ENCODE data around the gene SRXN1.
"Not testable (repeated sequence)": the region's sequence is repeated elsewhere in the genome, so short reads cannot be mapped to it uniquely, and the experiment has no call there.

The SRXN1 gene

GRCh38 chr20:655726-656624 is 3.0 kb upstream of the SRXN1 start:
- DNase-seq (ENCODE audit: low read depth), result no peak

GRCh38 chr20:654417-654750 is 1.4 kb upstream of the SRXN1 start:
- no peak for DNase-seq (ENCODE audit: low read depth)

- no peak for DNase-seq (ENCODE audit: low read depth)
These were observed 803 bp upstream of the SRXN1 start for GRCh38 chr20:653590-654416.

- DNase-seq (ENCODE audit: low read depth), result no peak
These were observed 338 bp downstream of the SRXN1 start for GRCh38 chr20:652615-653109.

GRCh38 chr20:651713-652614 is 1.0 kb downstream of the SRXN1 start:
- DNase-seq (ENCODE audit: low read depth), result no peak

GRCh38 chr20:650954-651353 is 2.0 kb downstream of the SRXN1 start:
- DNase-seq (ENCODE audit: low read depth), result no peak

- DNase-seq (ENCODE audit: low read depth), result no peak
These were observed 2.7 kb downstream of the SRXN1 start for GRCh38 chr20:650281-650680.

GRCh38 chr20:647479-648019 is 5.5 kb downstream of the SRXN1 start:
- DNase-seq (ENCODE audit: low read depth), result no peak

- DNase-seq (ENCODE audit: low read depth), result no peak
These were observed 6.1 kb downstream of the SRXN1 start for GRCh38 chr20:646868-647233.

GRCh38 chr20:646107-646867 is 6.7 kb downstream of the SRXN1 start:
- DNase-seq (ENCODE audit: low read depth), result no peak

GRCh38 chr20:645318-646106 is 7.5 kb downstream of the SRXN1 start:
- DNase-seq (ENCODE audit: low read depth), result peak; percentile 43

- no peak for DNase-seq (ENCODE audit: low read depth)
These were observed 8.2 kb downstream of the SRXN1 start for GRCh38 chr20:644692-645317.

- DNase-seq (ENCODE audit: low read depth), result no peak
These were observed 10.4 kb downstream of the SRXN1 start for GRCh38 chr20:642398-643174.

GRCh38 chr20:642013-642397 is 11.0 kb downstream of the SRXN1 start:
- not testable (repeated sequence) for DNase-seq (ENCODE audit: low read depth)

GRCh38 chr20:641516-641875 is 11.5 kb downstream of the SRXN1 start:
- no peak for DNase-seq (ENCODE audit: low read depth)

GRCh38 chr20:640674-641515 is 12.1 kb downstream of the SRXN1 start:
- no peak for DNase-seq (ENCODE audit: low read depth)

- no peak for DNase-seq (ENCODE audit: low read depth)
These were observed 14.4 kb downstream of the SRXN1 start for GRCh38 chr20:638579-638978.

GRCh38 chr20:637559-637958 is 15.4 kb downstream of the SRXN1 start:
- no peak for DNase-seq (ENCODE audit: low read depth)

Measured in activated T-helper 9 cell treated with anti-CD3 and anti-CD28 coated beads, Interleukin-2, amount 50 U/mL, for 16 hours (primary cell).